HG03097 (cell line): Measurements from ENCODE around the gene SYCP3.
A peak's percentile ranks its signal among the peaks of the same experiment; 100 is the strongest.
"Not testable (repeated sequence)": the region's sequence is repeated elsewhere in the genome, so short reads cannot be mapped to it uniquely, and the experiment has no call there.

Experiments used
- ATAC-seq: cut with Tn5 transposase; IDR thresholded peaks from one replicate; pipeline ENCODE4 v1.9.1; 2021; ENCODE audit not compliant: unreplicated experiment, low FRiP score

SYCP3 gene

DNA sequence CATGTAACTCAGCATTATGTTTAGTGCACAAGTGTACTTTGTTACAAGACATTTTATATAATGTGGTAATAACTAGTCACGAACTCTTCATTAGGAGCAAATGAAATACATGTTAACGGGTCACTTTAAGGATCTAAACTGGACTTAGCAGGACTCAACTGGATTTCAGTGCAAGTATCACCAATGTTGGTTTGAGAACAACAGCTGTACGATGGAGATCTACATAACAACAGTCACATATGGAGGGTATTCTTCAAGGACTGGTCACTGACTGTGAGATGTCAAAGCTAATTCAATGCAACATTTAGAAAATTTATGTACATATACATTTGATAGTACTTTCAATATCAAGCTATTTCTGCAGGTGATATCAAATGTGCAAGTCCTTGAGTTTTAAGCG is 22.5 kb upstream of the SYCP3 start:
- ATAC-seq: no peak

- no peak for ATAC-seq
These were observed 22.1 kb upstream of the SYCP3 start for GRCh38 chr12:101761350-101761749.

DNA sequence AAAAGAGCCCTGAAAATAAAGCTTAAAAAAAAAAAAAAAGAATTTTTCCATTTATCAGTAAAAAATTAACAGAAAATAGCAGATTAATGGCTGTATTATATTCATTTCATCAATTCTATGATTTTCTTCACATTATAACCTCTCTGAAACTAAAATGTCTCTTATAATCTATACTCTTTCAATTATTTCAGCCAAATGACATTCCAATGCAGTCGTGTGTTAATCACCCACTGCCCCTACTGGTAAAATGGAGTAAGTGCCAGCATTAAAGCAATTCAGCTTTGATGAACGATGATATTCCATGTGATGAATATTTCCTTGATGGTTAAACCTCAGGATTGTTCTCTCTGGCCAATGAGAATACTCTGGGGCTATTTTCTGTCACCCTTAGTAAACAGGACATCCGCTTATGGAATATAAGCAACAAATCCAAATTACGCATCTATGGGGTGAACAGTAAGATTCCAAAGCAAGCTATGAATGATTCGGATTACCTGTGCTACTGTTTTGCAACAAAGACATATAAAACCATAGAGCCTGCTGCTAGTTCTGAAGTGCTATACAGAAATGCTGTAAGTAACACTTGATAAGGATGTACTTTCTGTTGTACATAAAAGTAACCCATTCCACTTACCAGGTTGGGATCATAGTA is 20.3 kb upstream of the SYCP3 start:
- no peak for ATAC-seq

DNA sequence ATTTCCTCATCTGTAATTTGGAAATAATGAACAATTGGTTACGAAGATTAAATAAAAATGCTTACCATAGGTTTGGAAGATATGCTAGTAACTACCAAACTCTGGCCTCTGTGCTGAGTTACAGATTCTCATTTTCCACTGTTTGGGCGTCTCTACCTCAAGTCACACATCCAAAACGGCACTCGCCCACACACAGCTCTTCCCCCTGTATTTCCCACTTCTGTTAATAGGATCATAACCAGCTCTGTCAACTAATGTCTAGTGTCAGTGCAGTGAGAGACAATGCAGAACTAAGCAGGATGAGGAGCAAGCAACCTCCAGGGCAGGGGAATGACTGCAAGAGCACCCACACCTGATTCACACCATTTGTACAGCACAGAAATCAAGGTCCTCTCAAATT is 10.9 kb upstream of the SYCP3 start:
- no peak for ATAC-seq

DNA sequence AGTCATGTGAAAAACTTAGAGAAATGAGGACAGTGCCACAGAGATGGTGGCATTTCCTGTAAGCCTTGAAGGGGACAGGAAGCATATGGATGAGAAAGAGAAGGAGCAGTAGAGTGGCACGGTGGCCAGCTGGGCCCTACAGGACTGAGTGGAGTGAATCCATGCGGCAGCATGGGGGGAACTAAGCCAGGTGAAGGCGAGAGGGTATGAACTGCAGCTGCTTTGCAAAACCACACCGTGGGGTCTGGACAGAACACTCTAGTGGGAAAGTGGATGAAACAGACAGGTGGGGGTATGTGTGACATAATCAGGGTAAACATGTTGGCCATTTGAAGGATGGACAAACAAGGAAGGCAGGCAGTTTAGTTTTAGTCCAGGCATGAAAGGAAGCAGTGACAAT is 10.4 kb upstream of the SYCP3 start:
- ATAC-seq: no peak

DNA sequence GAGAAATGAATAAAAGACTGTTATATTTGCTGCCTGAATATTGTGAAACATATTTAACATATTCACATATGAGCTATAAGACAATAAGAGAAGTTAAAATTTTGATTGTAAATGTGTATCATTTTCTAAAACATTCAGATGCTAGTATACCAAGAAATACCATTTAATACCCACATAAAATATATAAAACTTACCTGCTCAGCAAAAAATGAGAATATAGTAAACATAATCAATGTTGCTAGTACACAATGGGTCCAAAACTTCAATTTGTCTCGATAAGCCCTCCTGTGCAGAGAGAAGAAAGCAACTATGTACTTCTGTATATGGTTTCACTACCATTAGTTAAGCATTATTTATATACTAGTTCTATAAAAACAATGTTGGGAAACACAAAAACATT is 9.6 kb upstream of the SYCP3 start:
- no peak for ATAC-seq

DNA sequence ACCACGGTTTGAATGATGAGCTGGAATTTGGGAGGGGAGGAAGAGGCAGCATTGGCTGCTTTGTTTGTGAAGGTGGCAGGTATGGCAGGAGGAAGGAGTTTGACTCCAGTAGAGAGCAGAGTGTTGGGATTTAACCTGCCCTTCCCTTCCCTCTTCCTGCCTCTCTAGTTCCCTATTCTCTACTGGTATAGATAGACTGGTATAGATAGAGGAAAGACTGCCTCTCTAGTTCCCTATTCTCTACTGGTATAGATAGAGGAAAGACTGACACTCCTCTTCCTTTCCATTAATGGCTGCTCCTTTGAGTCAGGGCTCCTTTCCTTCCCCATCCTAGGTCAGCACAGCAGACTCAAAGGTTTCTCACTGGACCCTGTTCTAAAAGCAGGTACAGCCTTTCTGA is 8.4 kb upstream of the SYCP3 start:
- ATAC-seq: no peak

GRCh38 chr12:101746661-101747060 is 7.4 kb upstream of the SYCP3 start:
- ATAC-seq: no peak

DNA sequence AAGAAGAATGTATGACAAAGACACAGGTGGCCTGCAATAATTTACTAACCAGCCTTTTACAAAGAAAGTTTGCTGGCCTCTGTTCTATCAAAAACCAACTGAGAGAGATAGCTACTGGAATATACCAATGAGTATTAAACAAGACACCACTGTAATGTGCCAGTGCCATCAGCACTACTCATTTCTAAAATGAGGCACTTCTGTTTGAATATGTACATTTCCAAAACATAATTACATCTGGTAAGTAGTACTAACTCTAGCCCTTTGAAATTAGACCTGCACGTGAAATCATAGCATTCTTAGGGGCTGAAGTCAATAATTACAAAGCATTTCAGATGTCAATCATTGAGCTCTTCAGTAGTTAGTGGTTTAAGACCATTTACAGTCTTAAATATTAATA is 6.9 kb upstream of the SYCP3 start:
- ATAC-seq: no peak

DNA sequence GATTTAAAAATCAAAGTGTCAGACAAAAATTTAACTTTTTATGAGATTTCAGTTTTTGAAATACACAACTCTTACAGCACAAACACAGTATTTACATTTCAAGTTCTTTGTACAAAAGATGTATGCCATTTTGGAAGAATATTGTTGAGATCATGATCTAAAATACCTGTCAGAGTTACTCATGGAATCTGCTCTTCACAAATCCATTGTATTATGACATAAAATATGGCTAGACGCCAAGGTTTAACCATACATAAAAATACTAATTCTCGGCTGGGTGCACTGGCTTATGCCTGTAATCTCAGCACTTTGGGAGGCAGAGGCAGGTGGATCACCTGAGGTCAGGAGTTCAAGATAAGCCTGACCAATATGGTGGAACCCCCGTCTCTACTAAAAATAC is 6.2 kb upstream of the SYCP3 start:
- no peak for ATAC-seq

DNA sequence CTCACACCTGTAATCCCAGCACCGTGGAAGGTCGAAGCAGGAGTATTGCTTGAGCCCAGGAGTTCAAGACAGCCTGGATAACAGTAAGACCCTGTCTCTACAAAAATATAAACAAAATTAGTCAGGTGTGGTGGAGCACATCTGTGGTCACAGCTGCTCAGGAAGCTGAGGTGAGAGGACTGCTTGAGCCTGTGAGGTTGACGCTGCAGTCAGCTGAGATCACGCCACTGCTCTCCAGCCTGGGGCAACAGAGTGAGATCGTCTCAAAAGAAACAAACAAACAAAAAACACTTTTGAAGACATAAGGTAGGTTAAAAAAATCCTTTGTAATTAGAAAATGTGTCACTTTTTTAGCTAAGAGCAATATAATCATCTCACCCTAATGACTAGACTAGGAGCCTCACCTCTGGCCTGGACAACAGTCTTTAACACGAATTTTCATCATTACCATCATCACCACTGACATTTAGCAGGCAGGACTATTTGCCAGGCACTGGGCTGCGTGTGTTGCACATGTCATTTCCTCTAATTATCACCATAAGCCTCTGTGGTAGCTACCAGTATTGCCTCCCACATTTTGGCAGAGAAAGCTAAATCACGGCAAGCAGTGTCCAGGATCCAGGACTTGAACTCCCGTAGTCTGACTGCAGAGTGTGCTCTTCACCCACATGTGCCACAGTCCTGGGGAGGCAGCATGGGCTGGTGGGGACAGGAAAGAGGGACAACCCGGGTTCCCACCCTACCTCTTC is 4.6 kb upstream of the SYCP3 start:
- ATAC-seq: peak; percentile 90

GRCh38 chr12:101743242-101743641 is 4.0 kb upstream of the SYCP3 start:
- ATAC-seq: no peak

DNA sequence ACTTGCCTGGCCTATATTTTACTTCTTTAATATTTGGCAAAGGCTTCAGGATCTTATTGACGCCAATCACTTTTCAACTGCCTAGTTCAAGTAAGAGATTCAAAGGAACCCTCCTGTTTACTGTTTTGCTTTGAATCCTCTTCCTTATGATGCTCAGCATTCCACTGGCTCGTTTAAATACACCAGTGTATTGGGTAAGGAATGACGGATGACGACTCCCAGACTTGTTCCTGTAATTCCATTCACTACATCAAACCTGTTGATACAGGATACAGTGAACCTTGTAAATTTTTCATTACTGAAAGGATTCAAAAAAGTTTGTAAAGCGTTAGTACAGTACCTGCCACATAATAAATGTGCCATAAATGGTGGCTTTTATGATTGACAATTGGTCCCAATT is 1.7 kb upstream of the SYCP3 start:
- ATAC-seq: no peak

- no peak for ATAC-seq
These were observed 1.3 kb upstream of the SYCP3 start for GRCh38 chr12:101740566-101740965.

- ATAC-seq: no peak
These were observed 1.8 kb downstream of the SYCP3 start for GRCh38 chr12:101737476-101737875.

GRCh38 chr12:101734482-101734881 is 4.8 kb downstream of the SYCP3 start:
- not testable (repeated sequence) for ATAC-seq

DNA sequence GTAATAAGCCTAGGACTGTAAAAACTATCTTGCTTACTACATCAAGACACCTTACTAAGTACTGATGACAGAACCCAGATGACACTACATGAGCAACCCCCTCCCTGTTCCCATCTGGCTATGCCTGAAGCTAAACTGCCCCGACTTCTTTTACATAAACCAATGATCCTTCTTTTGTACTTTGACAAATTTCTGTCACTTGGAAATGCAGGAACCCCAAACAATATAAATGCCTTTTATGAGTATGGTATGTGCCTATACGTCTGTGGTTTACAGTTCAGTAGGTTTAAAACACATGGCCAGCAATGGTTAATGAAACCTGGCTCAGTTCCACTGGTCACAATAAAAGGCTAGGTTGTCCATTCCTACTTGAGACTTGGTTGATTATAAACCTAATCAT is 6.1 kb downstream of the SYCP3 start:
- ATAC-seq: no peak

DNA sequence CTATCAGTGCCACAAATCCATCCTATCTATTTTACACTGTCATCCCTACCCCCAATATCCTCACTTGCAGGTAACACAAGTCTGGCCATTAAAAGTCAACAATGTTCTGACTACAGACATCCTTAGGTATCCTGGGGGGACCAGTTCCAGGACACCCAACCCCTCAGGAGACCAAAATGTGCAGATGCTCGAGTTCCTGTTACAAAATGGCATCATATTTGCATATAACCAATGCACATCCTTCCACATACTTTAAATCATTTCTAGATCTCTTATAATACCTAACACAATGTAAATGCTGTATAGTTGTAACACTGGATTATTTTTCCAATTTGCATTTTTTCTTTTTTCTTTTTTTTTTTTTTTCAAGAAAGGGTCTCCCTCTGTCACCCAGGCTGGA is 6.9 kb downstream of the SYCP3 start:
- ATAC-seq: no peak

GRCh38 chr12:101729842-101730241 is 9.4 kb downstream of the SYCP3 start:
- no peak for ATAC-seq

DNA sequence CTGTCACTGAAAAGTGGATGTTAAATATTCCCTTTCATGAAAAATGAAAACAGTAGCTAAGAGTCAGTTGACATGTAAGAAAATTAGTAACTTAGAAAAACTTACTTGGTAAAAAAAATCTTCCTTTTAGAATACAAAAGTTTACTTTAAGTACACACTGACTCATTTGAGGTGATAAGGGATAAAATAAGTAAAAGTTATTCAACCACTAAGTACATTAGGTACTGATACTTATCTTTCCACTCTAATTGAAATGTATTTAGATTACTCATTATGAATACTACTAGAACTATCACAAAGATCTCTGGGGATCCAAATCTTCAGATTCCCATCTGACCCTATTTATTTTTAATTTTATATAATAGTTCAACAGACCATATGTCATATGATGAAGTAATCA is 12.2 kb downstream of the SYCP3 start:
- ATAC-seq: no peak

GRCh38 chr12:101722392-101722791 is 16.9 kb downstream of the SYCP3 start:
- ATAC-seq: no peak

GRCh38 chr12:101720118-101720517 is 19.1 kb downstream of the SYCP3 start:
- ATAC-seq: no peak
